HL-60 (cell line): ENCODE data around the gene C1orf105.

Experiments used
- GABPA ChIP-seq: IDR thresholded peaks from 2 replicates; pipeline ENCODE4 v1.6.1; 2012; ENCODE audit warnings: low read depth
- POLR2AphosphoS5 ChIP-seq: IDR thresholded peaks from 2 replicates; pipeline ENCODE4 v1.6.1; 2012; ENCODE audit warnings: low read depth
- TF ChIP-seq, protein P1 (sequence below): IDR thresholded peaks from one replicate; pipeline ENCODE4 v1.5.1; 2011; ENCODE audit warnings: low read length, control low read depth, inconsistent platforms; ENCODE audit not compliant: insufficient read depth
- TF ChIP-seq, protein P2 (sequence below): IDR thresholded peaks from 2 replicates; pipeline ENCODE4 v1.6.1; 2012; ENCODE audit warnings: low read depth; ENCODE audit not compliant: insufficient replicate concordance

- TF ChIP-seq POLR2AphosphoS5 (no peak), GABPA (no peak)
- TF ChIP-seq, protein P1, sequence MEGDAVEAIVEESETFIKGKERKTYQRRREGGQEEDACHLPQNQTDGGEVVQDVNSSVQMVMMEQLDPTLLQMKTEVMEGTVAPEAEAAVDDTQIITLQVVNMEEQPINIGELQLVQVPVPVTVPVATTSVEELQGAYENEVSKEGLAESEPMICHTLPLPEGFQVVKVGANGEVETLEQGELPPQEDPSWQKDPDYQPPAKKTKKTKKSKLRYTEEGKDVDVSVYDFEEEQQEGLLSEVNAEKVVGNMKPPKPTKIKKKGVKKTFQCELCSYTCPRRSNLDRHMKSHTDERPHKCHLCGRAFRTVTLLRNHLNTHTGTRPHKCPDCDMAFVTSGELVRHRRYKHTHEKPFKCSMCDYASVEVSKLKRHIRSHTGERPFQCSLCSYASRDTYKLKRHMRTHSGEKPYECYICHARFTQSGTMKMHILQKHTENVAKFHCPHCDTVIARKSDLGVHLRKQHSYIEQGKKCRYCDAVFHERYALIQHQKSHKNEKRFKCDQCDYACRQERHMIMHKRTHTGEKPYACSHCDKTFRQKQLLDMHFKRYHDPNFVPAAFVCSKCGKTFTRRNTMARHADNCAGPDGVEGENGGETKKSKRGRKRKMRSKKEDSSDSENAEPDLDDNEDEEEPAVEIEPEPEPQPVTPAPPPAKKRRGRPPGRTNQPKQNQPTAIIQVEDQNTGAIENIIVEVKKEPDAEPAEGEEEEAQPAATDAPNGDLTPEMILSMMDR = no peak
- TF ChIP-seq, protein P2, sequence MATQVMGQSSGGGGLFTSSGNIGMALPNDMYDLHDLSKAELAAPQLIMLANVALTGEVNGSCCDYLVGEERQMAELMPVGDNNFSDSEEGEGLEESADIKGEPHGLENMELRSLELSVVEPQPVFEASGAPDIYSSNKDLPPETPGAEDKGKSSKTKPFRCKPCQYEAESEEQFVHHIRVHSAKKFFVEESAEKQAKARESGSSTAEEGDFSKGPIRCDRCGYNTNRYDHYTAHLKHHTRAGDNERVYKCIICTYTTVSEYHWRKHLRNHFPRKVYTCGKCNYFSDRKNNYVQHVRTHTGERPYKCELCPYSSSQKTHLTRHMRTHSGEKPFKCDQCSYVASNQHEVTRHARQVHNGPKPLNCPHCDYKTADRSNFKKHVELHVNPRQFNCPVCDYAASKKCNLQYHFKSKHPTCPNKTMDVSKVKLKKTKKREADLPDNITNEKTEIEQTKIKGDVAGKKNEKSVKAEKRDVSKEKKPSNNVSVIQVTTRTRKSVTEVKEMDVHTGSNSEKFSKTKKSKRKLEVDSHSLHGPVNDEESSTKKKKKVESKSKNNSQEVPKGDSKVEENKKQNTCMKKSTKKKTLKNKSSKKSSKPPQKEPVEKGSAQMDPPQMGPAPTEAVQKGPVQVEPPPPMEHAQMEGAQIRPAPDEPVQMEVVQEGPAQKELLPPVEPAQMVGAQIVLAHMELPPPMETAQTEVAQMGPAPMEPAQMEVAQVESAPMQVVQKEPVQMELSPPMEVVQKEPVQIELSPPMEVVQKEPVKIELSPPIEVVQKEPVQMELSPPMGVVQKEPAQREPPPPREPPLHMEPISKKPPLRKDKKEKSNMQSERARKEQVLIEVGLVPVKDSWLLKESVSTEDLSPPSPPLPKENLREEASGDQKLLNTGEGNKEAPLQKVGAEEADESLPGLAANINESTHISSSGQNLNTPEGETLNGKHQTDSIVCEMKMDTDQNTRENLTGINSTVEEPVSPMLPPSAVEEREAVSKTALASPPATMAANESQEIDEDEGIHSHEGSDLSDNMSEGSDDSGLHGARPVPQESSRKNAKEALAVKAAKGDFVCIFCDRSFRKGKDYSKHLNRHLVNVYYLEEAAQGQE = no peak
These were observed 51.2 kb downstream of the C1orf105 start for GRCh38 chr1:172471666-172472065.
